GM12891 (cell line): ENCODE results near the gene FBXO40.

Experiments used
- POLR2A ChIP-seq: IDR thresholded peaks from 2 replicates; pipeline ENCODE4 v1.6.1; 2011; ENCODE audit warnings: low read depth, low read length, control low read depth
- POLR2AphosphoS5 ChIP-seq: IDR thresholded peaks from 2 replicates; pipeline ENCODE4 v1.6.1; 2011; ENCODE audit warnings: low read depth, low read length, control low read depth
- POU2F2 ChIP-seq: IDR thresholded peaks from 2 replicates; pipeline ENCODE4 v1.6.1; 2011; ENCODE audit warnings: low read depth, mild to moderate bottlenecking, control low read depth, low read length, moderate library complexity
- SPI1 ChIP-seq: IDR thresholded peaks from 2 replicates; pipeline ENCODE4 v1.6.1; 2011; ENCODE audit warnings: low read depth, low read length, control low read depth
- TAF1 ChIP-seq: IDR thresholded peaks from 2 replicates; pipeline ENCODE4 v1.6.1; 2011; ENCODE audit warnings: low read depth, low read length, control low read depth

DNA sequence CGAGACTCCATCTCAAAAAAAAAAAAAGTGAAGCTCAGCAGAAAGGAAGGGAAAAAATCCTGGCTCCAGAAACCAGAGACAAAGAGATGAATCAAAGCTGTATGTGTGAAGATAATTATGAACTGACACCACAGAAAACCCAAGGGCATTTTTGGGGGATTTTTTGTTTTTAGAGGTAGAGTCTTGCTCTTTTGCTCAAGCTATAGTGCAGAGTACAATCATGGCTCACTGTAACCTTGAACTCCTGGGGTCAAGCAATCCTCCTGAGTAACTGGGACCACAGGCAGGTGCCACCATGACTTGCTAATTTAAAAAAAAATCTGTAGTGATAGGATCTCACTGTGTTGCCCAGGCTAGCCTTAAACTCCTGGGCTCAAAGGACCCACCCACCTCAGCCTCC is 44.7 kb downstream of the FBXO40 start:
- no peak for TF ChIP-seq POLR2AphosphoS5
- TF ChIP-seq POLR2A = no peak
- TF ChIP-seq SPI1 = no peak
- TF ChIP-seq TAF1 = no peak
- no peak for TF ChIP-seq POU2F2
